MM.1S (cell line): Measurements from ENCODE around the gene MUC3A.

Source experiments
- DNase-seq: peaks from one replicate; pipeline ENCODE4 v3.0.0-alpha.2; 2015
- H2AFZ ChIP-seq: fragments of 300-600 bp; sonication (generic); 2 replicates; pipeline ENCODE4 v1.6.0; 2016; ENCODE audit warnings: antibody characterized with exemption, low read length
- H3F3A ChIP-seq: fragments of 300-600 bp; sonication (generic); 2 replicates; pipeline ENCODE4 v1.6.1; 2016; ENCODE audit warnings: mild to moderate bottlenecking, antibody characterized with exemption, low read length, moderate library complexity, mixed read lengths; ENCODE audit not compliant: insufficient read depth
- H3K27ac ChIP-seq: fragments of 300-600 bp; sonication (generic); 2 replicates; pipeline ENCODE4 v1.5.1; 2016; ENCODE audit warnings: mild to moderate bottlenecking, low read length
- H3K27me3 ChIP-seq: fragments of 300-600 bp; sonication (generic); replicated peaks from 2 replicates; pipeline ENCODE4 v1.6.0; 2016; ENCODE audit warnings: low read length; ENCODE audit not compliant: insufficient read depth
- H3K36me3 ChIP-seq: fragments of 300-600 bp; sonication (generic); replicated peaks from 2 replicates; pipeline ENCODE4 v1.6.1; 2016; ENCODE audit warnings: mild to moderate bottlenecking, low read length, mixed read lengths; ENCODE audit not compliant: insufficient read depth
- H3K4me1 ChIP-seq: fragments of 300-600 bp; sonication (generic); 2 replicates; pipeline ENCODE4 v1.6.1; 2016; ENCODE audit warnings: low read length, mixed read lengths
- H3K4me2 ChIP-seq: fragments of 300-600 bp; sonication (generic); 2 replicates; pipeline ENCODE4 v1.6.0; 2016; ENCODE audit warnings: low read depth, low read length
- H3K4me3 ChIP-seq: fragments of 300-600 bp; sonication (generic); 2 replicates; pipeline ENCODE4 v1.5.1; 2016; ENCODE audit warnings: low read length, mixed read lengths
- H3K79me2 ChIP-seq: fragments of 300-600 bp; sonication (generic); 2 replicates; pipeline ENCODE4 v1.6.1; 2016; ENCODE audit warnings: mixed run types, low read length, mixed read lengths
- H3K9ac ChIP-seq: fragments of 300-600 bp; sonication (generic); 2 replicates; pipeline ENCODE4 v1.6.1; 2016; ENCODE audit warnings: low read length, mixed read lengths
- H3K9me2 ChIP-seq: fragments of 300-600 bp; sonication (generic); replicated peaks from 2 replicates; pipeline ENCODE4 v1.6.1; 2016; ENCODE audit warnings: mild to moderate bottlenecking, low read length, mixed read lengths; ENCODE audit not compliant: insufficient read depth
- H3K9me3 ChIP-seq: fragments of 300-600 bp; sonication (generic); replicated peaks from 2 replicates; pipeline ENCODE4 v1.6.1; 2016; ENCODE audit warnings: mild to moderate bottlenecking, low read length, mixed read lengths; ENCODE audit not compliant: insufficient read depth
- H4K20me1 ChIP-seq: fragments of 300-600 bp; sonication (generic); 2 replicates; pipeline ENCODE4 v1.6.1; 2016; ENCODE audit warnings: mild to moderate bottlenecking, low read length, moderate library complexity, mixed read lengths; ENCODE audit not compliant: insufficient read depth
- CTCF ChIP-seq: fragments of 300-600 bp; sonication (generic); IDR thresholded peaks from 2 replicates; pipeline ENCODE4 v1.5.1; 2016; ENCODE audit warnings: antibody characterized with exemption, low read length, mixed read lengths
- EZH2 ChIP-seq: fragments of 300-600 bp; sonication (generic); optimal IDR thresholded peaks from 2 replicates; pipeline ENCODE3; 2017; ENCODE audit warnings: low read depth, mild to moderate bottlenecking, antibody characterized with exemption, low read length, mixed read lengths
- EZH2phosphoT487 ChIP-seq: fragments of 300-600 bp; sonication (generic); IDR thresholded peaks from 2 replicates; pipeline ENCODE4 v1.6.1; 2018; ENCODE audit warnings: antibody characterized with exemption, low read length

The MUC3A gene

GRCh38 chr7:100963386-100963785, 14.1 kb downstream of the MUC3A start:
- H3K9me3 ChIP-seq, result no peaks in the 10 kb centered on the region
- peaks cover 86% of the 10 kb centered on the region for H3K27me3 ChIP-seq
- no peaks in the 10 kb centered on the region for H3K4me1 ChIP-seq
- H3K27ac ChIP-seq, result no peak overlapping the region
- no peak overlapping the region for H3K4me2 ChIP-seq
- H3K79me2 ChIP-seq, result no peaks in the 10 kb centered on the region
- TF ChIP-seq CTCF, result no peak
- no peak for TF ChIP-seq EZH2
- no peaks in the 10 kb centered on the region for H3F3A ChIP-seq
- no peak overlapping the region for H2AFZ ChIP-seq
- no peaks in the 10 kb centered on the region for H4K20me1 ChIP-seq
- no peaks in the 10 kb centered on the region for H3K36me3 ChIP-seq
- H3K9ac ChIP-seq, result no peak overlapping the region
- no peak overlapping the region for H3K4me3 ChIP-seq
- no peaks in the 10 kb centered on the region for H3K9me2 ChIP-seq
- no peak for DNase-seq

GRCh38 chr7:100963874-100964273, 14.5 kb downstream of the MUC3A start:
- H3K27me3 ChIP-seq, result peaks cover 86% of the 10 kb centered on the region
- no peak overlapping the region for H3K27ac ChIP-seq
- no peaks in the 10 kb centered on the region for H4K20me1 ChIP-seq
- no peaks in the 10 kb centered on the region for H3K36me3 ChIP-seq
- H3K9ac ChIP-seq, result no peak overlapping the region
- no peak for DNase-seq
- H3K9me3 ChIP-seq, result no peaks in the 10 kb centered on the region
- no peak overlapping the region for H2AFZ ChIP-seq
- H3K4me3 ChIP-seq, result no peak overlapping the region
- no peaks in the 10 kb centered on the region for H3F3A ChIP-seq
- H3K4me1 ChIP-seq, result no peaks in the 10 kb centered on the region
- no peak overlapping the region for H3K4me2 ChIP-seq
- TF ChIP-seq EZH2, result no peak
- no peak for TF ChIP-seq EZH2phosphoT487
- no peak for TF ChIP-seq CTCF
- H3K9me2 ChIP-seq, result no peaks in the 10 kb centered on the region
- H3K79me2 ChIP-seq, result no peaks in the 10 kb centered on the region

GRCh38 chr7:100964630-100965029, 15.3 kb downstream of the MUC3A start:
- H3F3A ChIP-seq, result no peaks in the 10 kb centered on the region
- no peak overlapping the region for H3K4me2 ChIP-seq
- H3K4me3 ChIP-seq, result no peak overlapping the region
- H3K79me2 ChIP-seq, result no peaks in the 10 kb centered on the region
- no peak for DNase-seq
- H3K9me3 ChIP-seq, result no peaks in the 10 kb centered on the region
- peaks cover 86% of the 10 kb centered on the region for H3K27me3 ChIP-seq
- no peaks in the 10 kb centered on the region for H3K9me2 ChIP-seq
- no peaks in the 10 kb centered on the region for H3K4me1 ChIP-seq
- no peak overlapping the region for H3K27ac ChIP-seq
- H2AFZ ChIP-seq, result no peak overlapping the region
- no peaks in the 10 kb centered on the region for H4K20me1 ChIP-seq
- no peak overlapping the region for H3K9ac ChIP-seq
- no peaks in the 10 kb centered on the region for H3K36me3 ChIP-seq
- TF ChIP-seq EZH2 (no peak), EZH2phosphoT487 (no peak)

- no peaks in the 10 kb centered on the region for H3K9me3 ChIP-seq
- no peak overlapping the region for H3K27ac ChIP-seq
- no peak overlapping the region for H2AFZ ChIP-seq
Observed at GRCh38 chr7:100965045-100965722, 15.8 kb downstream of the MUC3A start.

More at GRCh38 chr7:100965045-100965722, 15.8 kb downstream of the MUC3A start:
- Histone ChIP-seq H3K4me3 (no peak overlapping the region), H3K79me2 (no peaks in the 10 kb centered on the region), H3K36me3 (no peaks in the 10 kb centered on the region), H4K20me1 (no peaks in the 10 kb centered on the region), H3K9ac (no peak overlapping the region), H3K27me3 (peaks cover 85% of the 10 kb centered on the region), H3K9me2 (no peaks in the 10 kb centered on the region), H3F3A (no peaks in the 10 kb centered on the region), H3K4me1 (no peaks in the 10 kb centered on the region), H3K4me2 (peak overlapping the region; percentile 59; the same call in 1 of the 2 replicates)
- DNase-seq, result no peak
- no peak for TF ChIP-seq EZH2phosphoT487
- no peak for TF ChIP-seq CTCF
- TF ChIP-seq EZH2, result no peak
